ENCODE results near the gene CYTH2. TPM values are rescaled to one million over a fixed set of nuclear protein-coding genes. Genes with fewer than 3 reads are reported as not detected.

Gene CYTH2
- total RNA-seq, 1 donor from 2014 or later = 139 TPM

- H3K27me3 Mint-ChIP-seq = peaks cover 3% of the 10 kb centered on the region
- no peak for DNase-seq (ENCODE audit: extremely low spot score, unreplicated experiment)
- H3K4me3 Mint-ChIP-seq = peak overlapping the region; percentile 34
- H3K9me3 Mint-ChIP-seq = no peaks in the 10 kb centered on the region
- TF ChIP-seq CTCF (conservative IDR thresholded peaks at IDR 0.05) = no peak
- no peak overlapping the region for H3K27ac Mint-ChIP-seq
- peaks cover 15% of the 10 kb centered on the region for H3K4me1 Mint-ChIP-seq (ENCODE audit: unreplicated experiment)
- no peaks in the 10 kb centered on the region for H3K36me3 Mint-ChIP-seq
These were observed 30.3 kb downstream of the CYTH2 start for GRCh38 chr19:48499316-48500090.

- H3K27me3 Mint-ChIP-seq = no peaks in the 10 kb centered on the region
- peak overlapping the region; percentile 95 for H3K27ac Mint-ChIP-seq
- peak overlapping the region; percentile 95 for H3K4me3 Mint-ChIP-seq
- H3K9me3 Mint-ChIP-seq = no peaks in the 10 kb centered on the region
- TF ChIP-seq CTCF (conservative IDR thresholded peaks at IDR 0.05) = no peak
- H3K36me3 Mint-ChIP-seq = no peaks in the 10 kb centered on the region
- DNase-seq (ENCODE audit: extremely low spot score, unreplicated experiment) = no peak
- peaks cover 4% of the 10 kb centered on the region for H3K4me1 Mint-ChIP-seq (ENCODE audit: unreplicated experiment)
These were observed 31.8 kb downstream of the CYTH2 start for GRCh38 chr19:48500830-48501493.

GRCh38 chr19:48501494-48502349 lies 32.6 kb downstream of the CYTH2 start:
- DNase-seq (ENCODE audit: extremely low spot score, unreplicated experiment) = no peak
- peak overlapping the region; percentile 95 for H3K4me3 Mint-ChIP-seq
- peaks cover 4% of the 10 kb centered on the region for H3K4me1 Mint-ChIP-seq (ENCODE audit: unreplicated experiment)
- H3K9me3 Mint-ChIP-seq = no peaks in the 10 kb centered on the region
- TF ChIP-seq CTCF (conservative IDR thresholded peaks at IDR 0.05) = no peak
- no peaks in the 10 kb centered on the region for H3K36me3 Mint-ChIP-seq
- no peaks in the 10 kb centered on the region for H3K27me3 Mint-ChIP-seq
- H3K27ac Mint-ChIP-seq = peak overlapping the region; percentile 95

- Mint-ChIP-seq H3K4me1 (ENCODE audit: unreplicated experiment) (peaks cover 4% of the 10 kb centered on the region), H3K36me3 (no peaks in the 10 kb centered on the region), H3K9me3 (no peaks in the 10 kb centered on the region), H3K27ac (peak overlapping the region; percentile 95), H3K27me3 (no peaks in the 10 kb centered on the region), H3K4me3 (peak overlapping the region; percentile 95)
- DNase-seq (ENCODE audit: extremely low spot score, unreplicated experiment) = peak; percentile 87
- TF ChIP-seq CTCF (conservative IDR thresholded peaks at IDR 0.05) = no peak
These were observed 33.3 kb downstream of the CYTH2 start for GRCh38 chr19:48502350-48503018.

GRCh38 chr19:48506138-48506733 lies 37.1 kb downstream of the CYTH2 start:
- Mint-ChIP-seq H3K4me3 (no peak overlapping the region), H3K9me3 (no peaks in the 10 kb centered on the region), H3K27ac (peak overlapping the region; percentile 85), H3K27me3 (no peaks in the 10 kb centered on the region), H3K4me1 (ENCODE audit: unreplicated experiment) (peaks cover 4% of the 10 kb centered on the region), H3K36me3 (no peaks in the 10 kb centered on the region)
- peak; percentile 72 for TF ChIP-seq CTCF (conservative IDR thresholded peaks at IDR 0.05)
- DNase-seq (ENCODE audit: extremely low spot score, unreplicated experiment) = no peak

Measured in type B pancreatic cell (in vitro differentiated cells).